Measurements from ENCODE around the gene TMEM63B. TPM values are rescaled to one million over a fixed set of nuclear protein-coding genes. Genes with fewer than 3 reads are reported as not detected.

The TMEM63B gene
- total RNA-seq, 1 donor from 2014 or later: 36.2 TPM

- no peaks in the 10 kb centered on the region for H3K27me3 Mint-ChIP-seq (ENCODE audit: unreplicated experiment)
- H3K27ac Mint-ChIP-seq (ENCODE audit: unreplicated experiment): no peak overlapping the region
- peaks cover 36% of the 10 kb centered on the region for H3K36me3 Mint-ChIP-seq (ENCODE audit: unreplicated experiment)
- peaks cover 31% of the 10 kb centered on the region for H3K4me1 Mint-ChIP-seq (ENCODE audit: unreplicated experiment)
- no peak overlapping the region for H3K4me3 Mint-ChIP-seq (ENCODE audit: unreplicated experiment)
- DNase-seq (ENCODE audit: extremely low spot score, unreplicated experiment): no peak
- no peaks in the 10 kb centered on the region for H3K9me3 Mint-ChIP-seq (ENCODE audit: unreplicated experiment)
- peak; percentile 14 for TF ChIP-seq CTCF (IDR thresholded peaks at IDR 0.05)
Observed at GRCh38 chr6:44113414-44113813, 13.9 kb upstream of the TMEM63B start.

- DNase-seq (ENCODE audit: extremely low spot score, unreplicated experiment): no peak
- Mint-ChIP-seq H3K9me3 (ENCODE audit: unreplicated experiment) (no peaks in the 10 kb centered on the region), H3K4me3 (ENCODE audit: unreplicated experiment) (no peak overlapping the region), H3K27ac (ENCODE audit: unreplicated experiment) (peak overlapping the region; percentile 80), H3K36me3 (ENCODE audit: unreplicated experiment) (peaks cover 33% of the 10 kb centered on the region), H3K4me1 (ENCODE audit: unreplicated experiment) (peaks cover 34% of the 10 kb centered on the region), H3K27me3 (ENCODE audit: unreplicated experiment) (no peaks in the 10 kb centered on the region)
- TF ChIP-seq CTCF (IDR thresholded peaks at IDR 0.05): no peak
Observed at GRCh38 chr6:44115866-44116265, 11.5 kb upstream of the TMEM63B start.

GRCh38 chr6:44116641-44117382, 10.5 kb upstream of the TMEM63B start:
- no peak for TF ChIP-seq CTCF (IDR thresholded peaks at IDR 0.05)
- Mint-ChIP-seq H3K36me3 (ENCODE audit: unreplicated experiment) (peaks cover 24% of the 10 kb centered on the region), H3K9me3 (ENCODE audit: unreplicated experiment) (no peaks in the 10 kb centered on the region), H3K4me1 (ENCODE audit: unreplicated experiment) (peaks cover 39% of the 10 kb centered on the region), H3K4me3 (ENCODE audit: unreplicated experiment) (peak overlapping the region; percentile 2), H3K27me3 (ENCODE audit: unreplicated experiment) (no peaks in the 10 kb centered on the region), H3K27ac (ENCODE audit: unreplicated experiment) (peak overlapping the region; percentile 80)
- no peak for DNase-seq (ENCODE audit: extremely low spot score, unreplicated experiment)

GRCh38 chr6:44117397-44118128, 9.8 kb upstream of the TMEM63B start:
- Mint-ChIP-seq H3K9me3 (ENCODE audit: unreplicated experiment) (no peaks in the 10 kb centered on the region), H3K4me1 (ENCODE audit: unreplicated experiment) (peaks cover 41% of the 10 kb centered on the region)

More at GRCh38 chr6:44117397-44118128, 9.8 kb upstream of the TMEM63B start:
- Mint-ChIP-seq H3K27ac (ENCODE audit: unreplicated experiment) (peak overlapping the region; percentile 80), H3K4me3 (ENCODE audit: unreplicated experiment) (peak overlapping the region; percentile 2), H3K36me3 (ENCODE audit: unreplicated experiment) (peaks cover 19% of the 10 kb centered on the region), H3K27me3 (ENCODE audit: unreplicated experiment) (no peaks in the 10 kb centered on the region)
- DNase-seq (ENCODE audit: extremely low spot score, unreplicated experiment): no peak
- TF ChIP-seq CTCF (IDR thresholded peaks at IDR 0.05): no peak
